Osteocyte (in vitro differentiated cells): ENCODE data around the gene C13orf46. TPM values are rescaled to one million over a fixed set of nuclear protein-coding genes. Genes with fewer than 3 reads are reported as not detected.

Experiments used
- DNase-seq: peaks from one replicate; pipeline ENCODE4 v3.0.0; 2021; ENCODE audit warnings: mixed read lengths; ENCODE audit not compliant: unreplicated experiment; ENCODE audit errors: extremely low spot score
- H3K27ac Mint-ChIP-seq: one replicate; pipeline ENCODE4 v1.8.0; 2021; ENCODE audit warnings: mild to moderate bottlenecking, mixed read lengths; ENCODE audit not compliant: unreplicated experiment
- H3K27me3 Mint-ChIP-seq: one replicate; pipeline ENCODE4 v1.8.0; 2021; ENCODE audit warnings: mixed read lengths; ENCODE audit not compliant: unreplicated experiment
- H3K36me3 Mint-ChIP-seq: one replicate; pipeline ENCODE4 v1.8.0; 2021; ENCODE audit warnings: mixed read lengths; ENCODE audit not compliant: unreplicated experiment
- H3K4me1 Mint-ChIP-seq: one replicate; pipeline ENCODE4 v1.8.0; 2021; ENCODE audit warnings: mixed read lengths; ENCODE audit not compliant: unreplicated experiment
- H3K4me3 Mint-ChIP-seq: one replicate; pipeline ENCODE4 v1.8.0; 2021; ENCODE audit warnings: mild to moderate bottlenecking, moderate library complexity, mixed read lengths; ENCODE audit not compliant: unreplicated experiment
- H3K9me3 Mint-ChIP-seq: one replicate; pipeline ENCODE4 v1.8.0; 2021; ENCODE audit warnings: mixed read lengths; ENCODE audit not compliant: unreplicated experiment
- total RNA-seq: library from RNA; stranded (reverse); gene quantifications from 2 replicates; pipeline ENCODE4 v1.2.1, GENCODE V29; 2021
- TF ChIP-seq, protein P1 (sequence below): fragments of 200-600 bp; sonication (generic); IDR thresholded peaks from 2 replicates; pipeline ENCODE4 v1.5.0; 2021; ENCODE audit warnings: antibody characterized with exemption, mild to moderate bottlenecking, moderate library complexity

C13orf46 gene
- total RNA-seq, 1 donor from 2014 or later: 2.4 TPM

- no peaks in the 10 kb centered on the region for H3K27me3 Mint-ChIP-seq
- no peaks in the 10 kb centered on the region for H3K9me3 Mint-ChIP-seq
- no peak overlapping the region for H3K27ac Mint-ChIP-seq
- H3K36me3 Mint-ChIP-seq: peaks cover 2% of the 10 kb centered on the region
- no peak overlapping the region for H3K4me3 Mint-ChIP-seq
- TF ChIP-seq, protein P1, sequence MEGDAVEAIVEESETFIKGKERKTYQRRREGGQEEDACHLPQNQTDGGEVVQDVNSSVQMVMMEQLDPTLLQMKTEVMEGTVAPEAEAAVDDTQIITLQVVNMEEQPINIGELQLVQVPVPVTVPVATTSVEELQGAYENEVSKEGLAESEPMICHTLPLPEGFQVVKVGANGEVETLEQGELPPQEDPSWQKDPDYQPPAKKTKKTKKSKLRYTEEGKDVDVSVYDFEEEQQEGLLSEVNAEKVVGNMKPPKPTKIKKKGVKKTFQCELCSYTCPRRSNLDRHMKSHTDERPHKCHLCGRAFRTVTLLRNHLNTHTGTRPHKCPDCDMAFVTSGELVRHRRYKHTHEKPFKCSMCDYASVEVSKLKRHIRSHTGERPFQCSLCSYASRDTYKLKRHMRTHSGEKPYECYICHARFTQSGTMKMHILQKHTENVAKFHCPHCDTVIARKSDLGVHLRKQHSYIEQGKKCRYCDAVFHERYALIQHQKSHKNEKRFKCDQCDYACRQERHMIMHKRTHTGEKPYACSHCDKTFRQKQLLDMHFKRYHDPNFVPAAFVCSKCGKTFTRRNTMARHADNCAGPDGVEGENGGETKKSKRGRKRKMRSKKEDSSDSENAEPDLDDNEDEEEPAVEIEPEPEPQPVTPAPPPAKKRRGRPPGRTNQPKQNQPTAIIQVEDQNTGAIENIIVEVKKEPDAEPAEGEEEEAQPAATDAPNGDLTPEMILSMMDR: no peak
- no peak for DNase-seq
- no peaks in the 10 kb centered on the region for H3K4me1 Mint-ChIP-seq
Observed at GRCh38 chr13:113946409-113947181, 27.3 kb downstream of the C13orf46 start.

DNA sequence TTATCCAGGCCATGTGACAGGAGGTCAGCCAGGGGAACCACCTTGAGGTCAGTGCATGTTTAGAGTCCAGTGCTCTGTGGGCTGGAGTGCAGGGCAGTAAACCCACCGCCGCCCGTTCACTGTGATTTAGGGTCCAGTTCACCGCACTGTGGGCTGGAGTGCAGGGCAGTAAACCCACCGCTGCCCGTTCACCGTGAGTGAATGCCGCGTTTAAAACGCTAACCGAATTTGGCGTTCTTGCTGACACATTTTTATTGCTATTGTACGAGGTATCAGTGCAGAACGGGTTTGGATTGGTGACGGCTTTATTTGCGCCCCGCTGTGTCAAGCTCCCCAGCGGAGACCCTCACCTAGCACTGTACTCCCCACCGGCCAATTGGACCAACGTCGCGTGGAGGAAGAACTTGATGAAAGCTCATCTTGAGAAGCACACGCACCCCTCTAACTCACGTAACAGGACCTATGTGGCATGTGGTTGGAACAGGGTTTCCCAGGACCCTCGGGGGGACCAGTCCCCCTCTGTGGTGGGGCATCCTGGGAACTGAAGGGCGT, 27.9 kb downstream of the C13orf46 start:
- Mint-ChIP-seq H3K4me1 (no peaks in the 10 kb centered on the region), H3K4me3 (no peak overlapping the region), H3K36me3 (peaks cover 2% of the 10 kb centered on the region), H3K27me3 (no peaks in the 10 kb centered on the region), H3K9me3 (no peaks in the 10 kb centered on the region), H3K27ac (no peak overlapping the region)
- TF ChIP-seq, protein P1: no peak
- DNase-seq: no peak

GRCh38 chr13:113943821-113944565, 29.9 kb downstream of the C13orf46 start:
- no peaks in the 10 kb centered on the region for H3K9me3 Mint-ChIP-seq
- no peak overlapping the region for H3K4me3 Mint-ChIP-seq
- no peaks in the 10 kb centered on the region for H3K27me3 Mint-ChIP-seq
- peaks cover 2% of the 10 kb centered on the region for H3K36me3 Mint-ChIP-seq
- TF ChIP-seq, protein P1: no peak
- no peak for DNase-seq
- no peak overlapping the region for H3K27ac Mint-ChIP-seq
- H3K4me1 Mint-ChIP-seq: no peaks in the 10 kb centered on the region

DNA sequence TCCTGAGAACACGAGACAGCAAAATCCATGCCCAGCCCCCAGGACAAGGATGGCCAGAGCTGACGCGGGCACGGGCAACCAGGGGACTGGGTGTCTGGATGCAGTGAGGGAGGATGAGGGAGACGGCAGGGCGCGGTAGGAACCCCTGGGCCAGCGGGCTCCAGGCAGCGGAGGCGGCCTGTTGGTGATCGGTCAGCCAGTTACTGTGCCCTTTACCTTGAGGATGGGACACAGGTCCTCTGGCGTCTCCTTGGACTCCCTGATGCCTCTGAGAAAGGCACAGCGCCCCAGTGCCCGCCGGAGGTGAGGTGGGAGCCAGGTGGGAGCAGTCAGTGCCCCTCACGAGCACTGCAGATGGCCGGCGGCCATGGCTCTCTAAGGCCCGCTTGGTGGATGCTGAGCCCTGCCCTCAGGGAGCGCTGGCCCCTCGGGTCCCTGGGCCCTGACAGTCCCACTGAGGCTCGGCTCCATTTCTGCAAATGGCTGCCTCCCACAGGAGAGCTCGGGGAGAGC, 31.2 kb downstream of the C13orf46 start:
- no peaks in the 10 kb centered on the region for H3K9me3 Mint-ChIP-seq
- no peak overlapping the region for H3K4me3 Mint-ChIP-seq
- peaks cover 2% of the 10 kb centered on the region for H3K36me3 Mint-ChIP-seq
- peaks cover 9% of the 10 kb centered on the region for H3K4me1 Mint-ChIP-seq
- no peak for DNase-seq
- TF ChIP-seq, protein P1: no peak
- no peak overlapping the region for H3K27ac Mint-ChIP-seq
- no peaks in the 10 kb centered on the region for H3K27me3 Mint-ChIP-seq
